ENCODE data around the gene MYBPC1.
"Not testable (repeated sequence)": the region's sequence is repeated elsewhere in the genome, so short reads cannot be mapped to it uniquely, and the experiment has no call there.

Gene MYBPC1

DNA sequence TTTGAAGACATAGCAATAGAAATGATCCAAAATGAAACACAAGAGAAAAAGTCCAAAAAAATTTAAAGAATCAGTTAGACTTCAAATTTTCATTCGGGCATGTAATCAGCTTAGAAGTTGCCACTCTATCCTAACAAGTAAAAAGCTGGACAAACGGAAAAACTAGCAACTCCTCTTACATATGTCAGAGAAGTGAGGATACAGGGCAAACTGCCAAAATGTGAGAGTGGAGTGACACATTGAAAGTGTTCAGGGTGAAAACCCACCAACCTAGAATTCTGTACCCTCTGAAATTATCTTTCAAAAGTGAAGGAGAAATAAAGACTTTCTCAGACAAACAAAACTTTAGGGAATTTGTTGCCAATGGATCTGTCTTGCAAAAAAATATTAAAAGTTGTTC, 60.6 kb downstream of the MYBPC1 start:
- no peaks in the 10 kb centered on the region for H3K9me3 ChIP-seq
- TF ChIP-seq, protein P1, sequence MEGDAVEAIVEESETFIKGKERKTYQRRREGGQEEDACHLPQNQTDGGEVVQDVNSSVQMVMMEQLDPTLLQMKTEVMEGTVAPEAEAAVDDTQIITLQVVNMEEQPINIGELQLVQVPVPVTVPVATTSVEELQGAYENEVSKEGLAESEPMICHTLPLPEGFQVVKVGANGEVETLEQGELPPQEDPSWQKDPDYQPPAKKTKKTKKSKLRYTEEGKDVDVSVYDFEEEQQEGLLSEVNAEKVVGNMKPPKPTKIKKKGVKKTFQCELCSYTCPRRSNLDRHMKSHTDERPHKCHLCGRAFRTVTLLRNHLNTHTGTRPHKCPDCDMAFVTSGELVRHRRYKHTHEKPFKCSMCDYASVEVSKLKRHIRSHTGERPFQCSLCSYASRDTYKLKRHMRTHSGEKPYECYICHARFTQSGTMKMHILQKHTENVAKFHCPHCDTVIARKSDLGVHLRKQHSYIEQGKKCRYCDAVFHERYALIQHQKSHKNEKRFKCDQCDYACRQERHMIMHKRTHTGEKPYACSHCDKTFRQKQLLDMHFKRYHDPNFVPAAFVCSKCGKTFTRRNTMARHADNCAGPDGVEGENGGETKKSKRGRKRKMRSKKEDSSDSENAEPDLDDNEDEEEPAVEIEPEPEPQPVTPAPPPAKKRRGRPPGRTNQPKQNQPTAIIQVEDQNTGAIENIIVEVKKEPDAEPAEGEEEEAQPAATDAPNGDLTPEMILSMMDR (IDR thresholded peaks at IDR 0.05), result no peak
- H3K27me3 ChIP-seq, result no peaks in the 10 kb centered on the region
- intact Hi-C loops (cut with DNase I; ENCODE audit: low total_unique reads), result no loop called here
- H3K4me1 ChIP-seq, result no peaks in the 10 kb centered on the region
- no peak overlapping the region for H3K27ac ChIP-seq
- H3K36me3 ChIP-seq, result no peaks in the 10 kb centered on the region
- no peak overlapping the region for H3K4me3 ChIP-seq
- no peak for DNase-seq

DNA sequence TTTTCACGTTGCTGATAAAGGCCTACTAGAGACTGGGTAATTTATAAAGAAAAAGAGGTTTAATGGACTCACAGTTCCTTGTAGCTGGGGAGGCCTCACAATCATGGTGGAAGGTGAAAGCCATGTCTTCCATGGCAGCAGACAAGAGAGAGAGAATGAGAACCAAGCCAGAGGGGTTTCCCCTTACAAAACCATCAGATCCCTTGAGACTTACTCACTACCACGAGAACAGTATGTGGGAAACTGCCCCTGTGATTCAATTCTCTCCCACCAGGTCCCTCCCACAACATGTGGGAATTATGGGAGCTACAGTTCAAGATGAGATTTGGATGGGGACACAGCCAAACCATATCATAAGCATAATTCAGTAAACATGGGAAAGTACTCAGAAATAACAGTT, 65.9 kb downstream of the MYBPC1 start:
- H3K27ac ChIP-seq; intact Hi-C loops (cut with DNase I; ENCODE audit: low total_unique reads): not testable (repeated sequence)

DNA sequence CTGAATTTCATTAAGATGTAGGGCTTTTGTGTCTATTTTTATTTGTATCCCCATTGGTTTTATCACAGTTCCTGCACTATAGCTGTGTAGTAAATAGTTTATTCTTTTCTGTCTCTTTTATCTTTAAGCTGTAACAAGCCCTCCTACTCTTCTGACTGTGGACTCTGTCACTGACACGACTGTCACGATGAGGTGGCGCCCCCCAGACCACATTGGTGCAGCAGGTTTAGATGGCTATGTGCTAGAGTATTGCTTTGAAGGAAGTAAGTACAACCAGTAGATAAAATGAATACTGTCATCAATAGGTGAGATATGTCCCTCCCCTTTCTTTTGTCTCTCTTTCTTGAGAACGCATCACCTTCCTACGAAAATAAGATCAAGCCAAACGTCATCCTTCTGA, 68.5 kb downstream of the MYBPC1 start:
- H3K9me3 ChIP-seq, result no peaks in the 10 kb centered on the region
- H3K36me3 ChIP-seq, result no peaks in the 10 kb centered on the region
- DNase-seq, result no peak
- intact Hi-C loops (cut with DNase I; ENCODE audit: low total_unique reads), result no loop called here
- TF ChIP-seq, protein P1 (IDR thresholded peaks at IDR 0.05), result no peak
- no peaks in the 10 kb centered on the region for H3K4me1 ChIP-seq
- H3K4me3 ChIP-seq, result no peak overlapping the region
- H3K27ac ChIP-seq, result no peak overlapping the region
- H3K27me3 ChIP-seq, result peaks cover 0 to 9% of the 10 kb centered on the region in 2 donors

More for the DNA sequence above, 65.9 kb downstream of the MYBPC1 start:
- H3K27me3 ChIP-seq, H3K4me1 ChIP-seq, H3K9me3 ChIP-seq, H3K4me3 ChIP-seq, H3K36me3 ChIP-seq, DNase-seq: not testable (repeated sequence)

DNA sequence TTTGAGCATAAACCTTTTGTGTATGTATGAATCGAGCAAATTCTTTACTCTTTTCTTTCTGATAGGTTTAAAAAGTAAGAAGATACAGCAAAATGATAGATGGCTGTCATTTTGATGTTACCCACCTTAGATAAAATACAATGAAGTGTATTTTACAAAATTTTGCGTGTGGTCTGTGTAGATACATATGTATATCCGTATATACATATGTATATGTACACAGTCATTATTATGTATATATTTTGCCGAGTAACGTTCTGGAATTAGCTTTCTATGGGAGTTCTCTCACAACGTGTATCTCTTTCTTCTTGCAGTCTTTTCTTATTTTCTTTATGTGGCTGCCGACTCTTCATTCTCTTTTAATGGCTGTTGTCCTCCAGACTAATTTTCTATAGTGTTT, 70.2 kb downstream of the MYBPC1 start:
- intact Hi-C loops (cut with DNase I; ENCODE audit: low total_unique reads), result no loop called here
- Histone ChIP-seq H3K27me3 (peaks cover 0 to 9% of the 10 kb centered on the region in 2 donors), H3K4me1 (peaks cover 0 to 5% (median 0%) of the 10 kb centered on the region in 4 donors), H3K36me3 (no peaks in the 10 kb centered on the region), H3K9me3 (no peaks in the 10 kb centered on the region), H3K27ac (no peak overlapping the region), H3K4me3 (no peak overlapping the region)
- TF ChIP-seq, protein P1 (IDR thresholded peaks at IDR 0.05), result no peak
- DNase-seq, result no peak

DNA sequence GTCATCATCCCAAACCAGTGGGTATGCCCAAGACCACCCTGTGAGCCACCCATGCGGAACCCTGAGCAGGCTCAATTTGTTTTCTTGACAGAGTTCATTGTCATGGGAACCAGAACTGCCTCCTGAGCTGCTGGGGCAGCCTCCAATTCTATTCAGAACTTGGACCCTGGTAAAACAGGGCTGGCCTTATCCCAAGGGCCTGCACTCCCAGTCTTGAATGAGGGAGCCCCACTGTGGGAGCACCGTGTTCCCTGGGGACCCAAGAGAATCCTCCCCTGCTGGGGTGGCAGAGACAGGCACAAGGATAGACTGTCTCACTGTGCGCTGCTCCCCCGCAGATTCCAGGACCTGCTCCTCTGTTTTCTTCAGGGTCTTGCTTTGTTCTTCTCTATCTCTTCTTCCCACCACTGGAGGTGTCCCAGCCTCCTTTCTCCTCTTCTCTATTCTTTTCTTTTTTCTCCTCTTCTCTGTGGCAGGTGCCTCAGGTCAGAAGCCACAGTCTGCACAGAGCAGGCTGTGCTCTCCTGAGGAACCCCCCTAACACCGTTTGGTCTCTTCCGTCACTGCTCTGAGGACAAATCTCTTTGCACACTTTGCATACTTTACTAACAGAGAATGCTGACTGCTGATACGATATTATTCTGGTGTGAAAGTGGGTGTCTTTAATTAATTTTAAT, 71.4 kb downstream of the MYBPC1 start:
- no peak for DNase-seq
- Histone ChIP-seq H3K27me3 (peaks cover 0 to 9% of the 10 kb centered on the region in 2 donors), H3K36me3 (no peaks in the 10 kb centered on the region), H3K4me1 (peaks cover 0 to 5% (median 0%) of the 10 kb centered on the region in 4 donors), H3K27ac (no peak overlapping the region), H3K4me3 (no peak overlapping the region), H3K9me3 (no peaks in the 10 kb centered on the region)
- intact Hi-C loops (cut with DNase I; ENCODE audit: low total_unique reads), result no loop called here
- TF ChIP-seq, protein P1 (IDR thresholded peaks at IDR 0.05), result no peak

DNA sequence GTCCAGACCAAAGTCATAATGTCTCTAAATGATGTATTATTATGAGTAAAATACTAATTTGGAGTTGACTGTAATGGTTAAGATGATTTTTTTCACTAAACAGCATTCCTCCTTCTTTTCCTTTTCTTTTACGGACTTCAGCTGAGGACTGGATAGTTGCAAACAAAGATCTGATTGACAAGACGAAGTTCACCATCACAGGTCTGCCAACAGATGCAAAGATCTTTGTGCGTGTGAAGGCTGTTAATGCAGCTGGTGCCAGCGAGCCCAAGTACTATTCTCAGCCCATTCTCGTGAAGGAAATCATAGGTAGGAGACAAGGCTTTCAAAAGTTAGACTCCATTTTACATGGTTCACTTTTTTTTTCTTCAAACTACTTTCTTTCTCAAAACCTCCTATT, 72.8 kb downstream of the MYBPC1 start:
- Histone ChIP-seq H3K9me3 (no peaks in the 10 kb centered on the region), H3K27ac (no peak overlapping the region), H3K4me3 (no peak overlapping the region), H3K4me1 (peaks cover 0 to 5% (median 0%) of the 10 kb centered on the region in 4 donors), H3K27me3 (peaks cover 0 to 9% of the 10 kb centered on the region in 2 donors), H3K36me3 (no peaks in the 10 kb centered on the region)
- intact Hi-C loops (cut with DNase I; ENCODE audit: low total_unique reads), result no loop called here
- TF ChIP-seq, protein P1 (IDR thresholded peaks at IDR 0.05), result no peak
- no peak for DNase-seq
